Muscle of leg (tissue), 11 donors: ENCODE data around the gene PSMB9. TPM values are rescaled to one million over a fixed set of nuclear protein-coding genes. Genes with fewer than 3 reads are reported as not detected.

Experiments used
- DNase-seq: peaks from one replicate; pipeline ENCODE4 v3.0.0; 2013
- H3K27ac ChIP-seq: one replicate; pipeline ENCODE4 v1.5.1; 2013; ENCODE audit warnings: mild to moderate bottlenecking, low read length, control low read depth
- H3K27me3 ChIP-seq: one replicate; pipeline ENCODE4 v1.6.1; 2013; ENCODE audit warnings: low read length; ENCODE audit not compliant: control insufficient read depth, insufficient read depth
- H3K36me3 ChIP-seq: one replicate; pipeline ENCODE4 v1.6.1; 2013; ENCODE audit warnings: low read length; ENCODE audit not compliant: control insufficient read depth, insufficient read depth
- H3K4me1 ChIP-seq: one replicate; pipeline ENCODE4 v1.6.1; 2013; ENCODE audit warnings: low read length; ENCODE audit not compliant: control insufficient read depth, insufficient read depth
- H3K4me3 ChIP-seq: one replicate; pipeline ENCODE4 v1.5.1; 2013; ENCODE audit warnings: low read length, control low read depth
- H3K9me3 ChIP-seq: replicated peaks from 2 replicates; pipeline ENCODE4 v1.6.1; 2013; ENCODE audit warnings: low read depth, low read length; ENCODE audit not compliant: control insufficient read depth
- WGBS: methylation state at CpG from one replicate; pipeline ENCODE4 v1.1.5; 2013; ENCODE audit warnings: missing lambda C conversion rate; ENCODE audit not compliant: insufficient coverage; 5-methylcytosine and 5-hydroxymethylcytosine counted together
- polyA plus RNA-seq, 8 donors: library from polyadenylated mRNA; unstranded; fragments of 120-200 nt; gene quantifications; one replicate each; pipeline versions ENCODE4 v1.2.1 to v1.2.3, GENCODE V29; 2013; ENCODE audit warnings: inconsistent platforms in 1 of 8, low replicate concordance in 1 of 8; ENCODE audit not compliant: insufficient read length in 8 of 8, insufficient read depth in 1 of 8
- total RNA-seq: library from RNA; stranded (reverse); fragments of 120-200 nt; gene quantifications from one replicate; pipeline ENCODE4 v1.2.4, GENCODE V29; 2013

The PSMB9 gene
- total and polyA plus RNA-seq, 9 donors: 4.3 to 6.3 (median 4.6) TPM

- H3K27ac ChIP-seq: peak overlapping the region; percentile 99
- H3K27me3 ChIP-seq: peaks cover 17% of the 10 kb centered on the region
- DNase-seq: peak; percentile 15
- H3K36me3 ChIP-seq: peaks cover 63% of the 10 kb centered on the region
- WGBS: 80% methylated on average over 8 of the region's 10 CpGs
- H3K4me3 ChIP-seq: peak overlapping the region; percentile 9
- peaks cover 23% of the 10 kb centered on the region for H3K4me1 ChIP-seq
- H3K9me3 ChIP-seq: no peaks in the 10 kb centered on the region
Measured at GRCh38 chr6:32845384-32845884, 8.6 kb upstream of the PSMB9 start.

- Histone ChIP-seq H3K27ac (no peak overlapping the region), H3K9me3 (no peaks in the 10 kb centered on the region), H3K4me3 (no peak overlapping the region), H3K4me1 (peaks cover 26% of the 10 kb centered on the region), H3K36me3 (peaks cover 66% of the 10 kb centered on the region), H3K27me3 (peaks cover 21% of the 10 kb centered on the region)
- 94% methylated on average over 6 of the region's 10 CpGs for WGBS
- DNase-seq: no peak
Measured at GRCh38 chr6:32847004-32847403, 7.0 kb upstream of the PSMB9 start.

- no peak overlapping the region for H3K4me3 ChIP-seq
Measured at GRCh38 chr6:32847795-32848194, 6.2 kb upstream of the PSMB9 start.

GRCh38 chr6:32849126-32849525, 4.9 kb upstream of the PSMB9 start:
- Histone ChIP-seq H3K27me3 (peaks cover 16% of the 10 kb centered on the region), H3K36me3 (peaks cover 64% of the 10 kb centered on the region), H3K27ac (no peak overlapping the region), H3K9me3 (no peaks in the 10 kb centered on the region), H3K4me1 (peaks cover 26% of the 10 kb centered on the region), H3K4me3 (no peak overlapping the region)
- WGBS: 92% methylated on average over 2 of the region's 6 CpGs
- no peak for DNase-seq

More at GRCh38 chr6:32847795-32848194, 6.2 kb upstream of the PSMB9 start:
- H3K27me3 ChIP-seq: peaks cover 22% of the 10 kb centered on the region
- H3K27ac ChIP-seq: no peak overlapping the region
- H3K4me1 ChIP-seq: peaks cover 31% of the 10 kb centered on the region
- no peaks in the 10 kb centered on the region for H3K9me3 ChIP-seq
- DNase-seq: no peak
- H3K36me3 ChIP-seq: peaks cover 64% of the 10 kb centered on the region
- WGBS: 60% methylated on average over 7 of the region's 8 CpGs

- H3K27ac ChIP-seq: no peak overlapping the region
- H3K4me3 ChIP-seq: no peak overlapping the region
- H3K4me1 ChIP-seq: peaks cover 23% of the 10 kb centered on the region
- 85% methylated on average over 4 of the region's 4 CpGs for WGBS
- H3K9me3 ChIP-seq: no peaks in the 10 kb centered on the region
- peaks cover 21% of the 10 kb centered on the region for H3K27me3 ChIP-seq
- peaks cover 60% of the 10 kb centered on the region for H3K36me3 ChIP-seq
- DNase-seq: no peak
Measured at GRCh38 chr6:32851025-32851424, 3.0 kb upstream of the PSMB9 start.

GRCh38 chr6:32852018-32852843, 1.8 kb upstream of the PSMB9 start:
- Histone ChIP-seq H3K4me3 (peak overlapping the region; percentile 64), H3K36me3 (peaks cover 48% of the 10 kb centered on the region), H3K27me3 (peaks cover 27% of the 10 kb centered on the region), H3K9me3 (no peaks in the 10 kb centered on the region), H3K4me1 (peaks cover 23% of the 10 kb centered on the region), H3K27ac (peak overlapping the region; percentile 99)
- 43% methylated on average over 11 of the region's 23 CpGs for WGBS
- peak; percentile 22 for DNase-seq

- H3K36me3 ChIP-seq: peaks cover 44% of the 10 kb centered on the region
- peaks cover 23% of the 10 kb centered on the region for H3K4me1 ChIP-seq
- H3K4me3 ChIP-seq: peak overlapping the region; percentile 64
- H3K9me3 ChIP-seq: no peaks in the 10 kb centered on the region
- H3K27ac ChIP-seq: peak overlapping the region; percentile 99
- H3K27me3 ChIP-seq: peaks cover 28% of the 10 kb centered on the region
- WGBS: 2% methylated on average over 41 of the region's 41 CpGs
- DNase-seq: peak; percentile 37
Measured at GRCh38 chr6:32852844-32853540, 1.0 kb upstream of the PSMB9 start.

- Histone ChIP-seq H3K27ac (peak overlapping the region; percentile 99), H3K9me3 (no peaks in the 10 kb centered on the region), H3K4me3 (peak overlapping the region; percentile 64), H3K27me3 (peaks cover 38% of the 10 kb centered on the region), H3K4me1 (peaks cover 23% of the 10 kb centered on the region), H3K36me3 (peaks cover 46% of the 10 kb centered on the region)
- peak; percentile 69 for DNase-seq
- WGBS: 10% methylated on average over 18 of the region's 24 CpGs
Measured at GRCh38 chr6:32854376-32855178, 585 bp downstream of the PSMB9 start.

GRCh38 chr6:32855467-32856174, 1.6 kb downstream of the PSMB9 start:
- peaks cover 41% of the 10 kb centered on the region for H3K27me3 ChIP-seq
- H3K9me3 ChIP-seq: no peaks in the 10 kb centered on the region
- H3K27ac ChIP-seq: no peak overlapping the region
- H3K36me3 ChIP-seq: peaks cover 36% of the 10 kb centered on the region
- H3K4me3 ChIP-seq: no peak overlapping the region
- DNase-seq: no peak
- peaks cover 23% of the 10 kb centered on the region for H3K4me1 ChIP-seq
- 81% methylated on average over 2 of the region's 8 CpGs for WGBS
